ENCODE measurements around the gene DCTN5.

DCTN5 gene

GRCh38 chr16:23691483-23692189, 50.4 kb downstream of the DCTN5 start:
- no peak for TF ChIP-seq CTCF (IDR thresholded peaks at IDR 0.05; ENCODE audit: control extremely low read depth, extremely low read depth, low read depth, missing control alignments)
- POLR2A ChIA-PET = interaction anchor here (0.6 kb wide), 1 partner anchor 150 kb away, joined by 3 read pairs; no protein-coding TSS in a partner anchor
- CTCF ChIA-PET = interaction anchor here (2.8 kb wide), 1 partner anchor 8 kb away, joined by 11 read pairs; no protein-coding TSS in a partner anchor
- no peak for DNase-seq (ENCODE audit: extremely low spot score)

DNA sequence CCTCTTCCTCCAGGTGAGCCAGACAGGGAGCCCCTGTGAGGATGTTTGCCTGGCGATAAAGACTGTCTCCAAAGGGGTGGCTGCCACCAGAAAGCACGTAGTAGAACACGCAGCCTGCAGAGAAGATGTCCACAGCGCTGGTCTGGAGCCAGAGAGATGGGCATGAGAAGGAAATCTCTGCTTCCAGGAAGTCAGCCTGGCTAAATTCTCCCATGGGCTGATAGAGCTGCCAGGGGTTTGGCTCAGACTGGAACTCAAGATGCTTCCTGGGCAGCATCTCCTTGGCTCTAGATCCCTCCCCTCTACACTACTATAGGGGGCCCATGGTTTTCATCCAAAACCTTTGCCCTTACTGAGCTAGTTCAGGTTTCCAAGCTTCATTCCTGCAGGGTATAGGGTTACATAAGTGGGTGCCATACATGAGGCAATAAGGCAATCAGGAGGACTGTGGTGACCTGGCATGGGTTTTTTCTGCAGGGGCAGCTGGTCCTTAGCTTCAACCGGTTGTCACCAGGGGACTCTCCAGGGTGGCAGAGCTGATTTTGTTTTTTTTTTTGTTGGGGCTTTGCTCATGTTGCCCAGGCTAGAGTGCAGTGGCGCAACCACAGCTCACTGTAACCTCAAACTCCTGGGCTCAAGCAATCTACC, 51.0 kb downstream of the DCTN5 start:
- no peak for TF ChIP-seq CTCF (IDR thresholded peaks at IDR 0.05; ENCODE audit: control extremely low read depth, extremely low read depth, low read depth, missing control alignments)
- DNase-seq (ENCODE audit: extremely low spot score) = no peak
- CTCF ChIA-PET = interaction anchor here (1.0 to 2.8 kb wide), 2 partner anchors 8 to 26 kb away, joined by 3 to 11 read pairs; no protein-coding TSS in a partner anchor
- POLR2A ChIA-PET = no interaction called here

GRCh38 chr16:23694265-23694643, 53.0 kb downstream of the DCTN5 start:
- DNase-seq (ENCODE audit: extremely low spot score) = no peak
- no peak for TF ChIP-seq CTCF (IDR thresholded peaks at IDR 0.05; ENCODE audit: control extremely low read depth, extremely low read depth, low read depth, missing control alignments)
- ChIA-PET CTCF (interaction anchor here (1.0 to 2.8 kb wide), 4 partner anchors 10 to 32 kb away, joined by 3 to 11 read pairs (median 6); partner anchors contain the start of gene PLK1), POLR2A (no interaction called here)

DNA sequence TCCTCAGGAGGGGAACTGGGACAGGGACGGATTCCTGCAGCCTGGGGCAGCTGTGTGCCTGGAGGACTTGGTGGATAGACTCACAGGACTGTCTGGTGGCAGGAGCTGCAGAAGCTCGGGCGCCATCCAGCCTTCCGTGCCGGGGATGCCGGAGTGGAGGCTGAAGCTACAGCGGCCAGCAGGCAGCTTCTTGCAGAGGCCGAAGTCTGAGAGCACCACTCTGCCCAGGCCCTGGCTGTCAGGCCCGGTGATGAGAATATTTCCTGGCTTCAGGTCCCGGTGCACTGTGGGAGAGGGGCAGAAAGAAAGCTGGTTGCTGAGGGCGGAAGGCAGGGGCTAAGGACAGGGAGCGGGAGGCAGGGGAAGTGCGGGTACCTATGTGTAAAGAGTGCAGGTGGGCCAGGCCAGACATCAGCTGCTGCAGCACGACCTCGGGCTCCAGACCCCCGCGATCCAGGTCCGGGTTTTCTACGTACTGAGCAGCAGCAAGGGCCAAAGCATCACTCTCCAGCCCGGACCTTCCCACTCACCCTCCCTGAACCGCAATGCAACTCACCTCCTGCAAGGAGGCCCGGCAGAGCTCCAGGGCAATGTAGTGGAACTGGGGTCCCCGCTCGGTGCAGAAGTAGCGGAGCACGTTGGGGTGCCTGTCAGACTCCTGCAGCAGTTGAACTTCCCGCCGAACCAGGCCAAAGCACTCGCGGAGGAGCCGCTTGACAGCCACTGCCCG, 53.5 kb downstream of the DCTN5 start:
- ChIA-PET POLR2A (no interaction called here), CTCF (interaction anchor here (1.0 to 1.8 kb wide), 3 partner anchors 14 to 31 kb away, joined by 3 to 7 read pairs (median 4); partner anchors contain the start of gene PLK1)
- no peak for TF ChIP-seq CTCF (IDR thresholded peaks at IDR 0.05; ENCODE audit: control extremely low read depth, extremely low read depth, low read depth, missing control alignments)
- DNase-seq (ENCODE audit: extremely low spot score) = no peak

DNA sequence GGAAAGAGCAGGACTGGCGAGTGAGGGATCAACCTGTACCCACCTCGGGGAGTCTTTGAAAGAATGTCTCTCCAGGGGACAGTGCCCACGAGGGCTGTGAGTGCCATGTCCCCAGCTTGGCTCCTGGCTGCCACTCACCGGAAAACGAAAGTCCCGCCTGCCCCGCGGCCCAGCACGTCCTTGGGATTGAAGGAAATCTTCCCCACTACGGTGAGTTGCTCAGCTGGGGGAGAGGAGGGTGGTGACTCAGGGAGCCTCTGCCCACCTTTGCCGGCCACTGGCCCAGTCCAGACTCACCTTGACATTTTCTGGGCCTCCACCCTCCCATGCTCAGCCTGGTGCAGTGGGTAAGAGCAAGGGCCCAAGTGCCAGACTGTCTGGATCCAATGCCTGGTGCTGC, 54.5 kb downstream of the DCTN5 start:
- ChIA-PET POLR2A (no interaction called here), CTCF (no interaction called here)
- TF ChIP-seq CTCF (IDR thresholded peaks at IDR 0.05; ENCODE audit: control extremely low read depth, extremely low read depth, low read depth, missing control alignments) = no peak
- no peak for DNase-seq (ENCODE audit: extremely low spot score)

- CTCF ChIA-PET = no interaction called here
- POLR2A ChIA-PET = no interaction called here
- no peak for DNase-seq (ENCODE audit: extremely low spot score)
- no peak for TF ChIP-seq CTCF (IDR thresholded peaks at IDR 0.05; ENCODE audit: control extremely low read depth, extremely low read depth, low read depth, missing control alignments)
Observed at GRCh38 chr16:23699100-23699499, 57.8 kb downstream of the DCTN5 start.

All from GM10248 (cell line).